Suprapubic skin (tissue), 4 donors: ENCODE measurements around the gene ECD.

Source experiments
- CTCF ChIP-seq, 2 donors: fragments of 200-600 bp in 1 of 2; fragments of 450-650 bp in 1 of 2; sonication (generic) in 1 of 2; IDR thresholded peaks; one replicate each; pipeline ENCODE4 v1.5.1; 2016 to 2019; ENCODE audit warnings: antibody characterized with exemption in 2 of 2, mild to moderate bottlenecking in 1 of 2, moderate library complexity in 1 of 2
- EP300 ChIP-seq: sonication (generic); formaldehyde crosslinking; IDR thresholded peaks from one replicate; pipeline ENCODE4 v1.6.1; 2017; ENCODE audit warnings: antibody characterized with exemption
- POLR2A ChIP-seq, 2 donors: fragments of 450-650 bp; IDR thresholded peaks; one replicate each; pipeline ENCODE4 v1.6.1; 2017; ENCODE audit warnings: antibody characterized with exemption in 2 of 2, mild to moderate bottlenecking in 2 of 2, moderate library complexity in 2 of 2
- POLR2AphosphoS5 ChIP-seq, 3 donors: sonication (generic); formaldehyde crosslinking; IDR thresholded peaks; one replicate each; pipeline ENCODE4 v1.6.1; 2017; ENCODE audit warnings: antibody characterized with exemption in 3 of 3

- no peak for TF ChIP-seq EP300
- no peak for TF ChIP-seq CTCF (IDR thresholded peaks at IDR 0.05)
- no peak for TF ChIP-seq POLR2A (IDR thresholded peaks at IDR 0.05)
- TF ChIP-seq POLR2AphosphoS5 (IDR thresholded peaks at IDR 0.05) = no peak
Observed at GRCh38 chr10:73094986-73095480, 72.8 kb downstream of the ECD start.
